ENCODE results near the gene BDKRB1.

Gene BDKRB1

GRCh38 chr14:96249029-96249428, 7.0 kb upstream of the BDKRB1 start:
- Histone ChIP-seq H3K4me1 (ENCODE audit: control insufficient read depth in 1 of 2, insufficient read depth in 2 of 2, low read length in 2 of 2) (peaks cover 0 to 4% of the 10 kb centered on the region in 2 donors), H3K27ac (ENCODE audit: low read length) (no peak overlapping the region), H3K27me3 (ENCODE audit: low read depth, low read length) (no peaks in the 10 kb centered on the region), H3K36me3 (ENCODE audit: control insufficient read depth in 1 of 2, insufficient read depth in 2 of 2, low read length in 2 of 2) (no peaks in the 10 kb centered on the region), H3K4me3 (ENCODE audit: low read depth in 1 of 2, low read length in 2 of 2) (no peak overlapping the region), H3K9me3 (ENCODE audit: control insufficient read depth in 1 of 2, low read length in 2 of 2) (no peaks in the 10 kb centered on the region)

GRCh38 chr14:96250485-96250884, 5.5 kb upstream of the BDKRB1 start:
- no peak overlapping the region for H3K27ac ChIP-seq (ENCODE audit: low read length)
- H3K4me1 ChIP-seq (ENCODE audit: control insufficient read depth in 1 of 2, insufficient read depth in 2 of 2, low read length in 2 of 2) = peaks cover 0 to 4% of the 10 kb centered on the region in 2 donors
- H3K9me3 ChIP-seq (ENCODE audit: control insufficient read depth in 1 of 2, low read length in 2 of 2) = no peaks in the 10 kb centered on the region
- no peak overlapping the region for H3K4me3 ChIP-seq (ENCODE audit: low read depth in 1 of 2, low read length in 2 of 2)
- H3K27me3 ChIP-seq (ENCODE audit: low read depth, low read length) = no peaks in the 10 kb centered on the region
- no peaks in the 10 kb centered on the region for H3K36me3 ChIP-seq (ENCODE audit: control insufficient read depth in 1 of 2, insufficient read depth in 2 of 2, low read length in 2 of 2)

- Histone ChIP-seq H3K9me3 (ENCODE audit: control insufficient read depth in 1 of 2, low read length in 2 of 2) (no peaks in the 10 kb centered on the region), H3K4me1 (ENCODE audit: control insufficient read depth in 1 of 2, insufficient read depth in 2 of 2, low read length in 2 of 2) (peaks cover 0 to 4% of the 10 kb centered on the region in 2 donors), H3K4me3 (ENCODE audit: low read depth in 1 of 2, low read length in 2 of 2) (no peak overlapping the region), H3K27me3 (ENCODE audit: low read depth, low read length) (no peaks in the 10 kb centered on the region), H3K36me3 (ENCODE audit: control insufficient read depth in 1 of 2, insufficient read depth in 2 of 2, low read length in 2 of 2) (no peaks in the 10 kb centered on the region), H3K27ac (ENCODE audit: low read length) (no peak overlapping the region)
Observed at GRCh38 chr14:96251656-96252155, 4.3 kb upstream of the BDKRB1 start.

- H3K4me3 ChIP-seq (ENCODE audit: low read depth in 1 of 2, low read length in 2 of 2) = no peak overlapping the region
- H3K4me1 ChIP-seq (ENCODE audit: control insufficient read depth in 1 of 2, insufficient read depth in 2 of 2, low read length in 2 of 2) = peaks cover 0 to 4% of the 10 kb centered on the region in 2 donors
- no peaks in the 10 kb centered on the region for H3K27me3 ChIP-seq (ENCODE audit: low read depth, low read length)
- no peaks in the 10 kb centered on the region for H3K9me3 ChIP-seq (ENCODE audit: control insufficient read depth in 1 of 2, low read length in 2 of 2)
- H3K36me3 ChIP-seq (ENCODE audit: control insufficient read depth in 1 of 2, insufficient read depth in 2 of 2, low read length in 2 of 2) = no peaks in the 10 kb centered on the region
- peak overlapping the region; percentile 69 for H3K27ac ChIP-seq (ENCODE audit: low read length)
Observed at GRCh38 chr14:96252323-96252998, 3.5 kb upstream of the BDKRB1 start.

GRCh38 chr14:96252999-96253539, 2.9 kb upstream of the BDKRB1 start:
- Histone ChIP-seq H3K36me3 (ENCODE audit: control insufficient read depth in 1 of 2, insufficient read depth in 2 of 2, low read length in 2 of 2) (no peaks in the 10 kb centered on the region), H3K27me3 (ENCODE audit: low read depth, low read length) (no peaks in the 10 kb centered on the region), H3K9me3 (ENCODE audit: control insufficient read depth in 1 of 2, low read length in 2 of 2) (no peaks in the 10 kb centered on the region), H3K4me1 (ENCODE audit: control insufficient read depth in 1 of 2, insufficient read depth in 2 of 2, low read length in 2 of 2) (peaks cover 0 to 4% of the 10 kb centered on the region in 2 donors), H3K4me3 (ENCODE audit: low read depth in 1 of 2, low read length in 2 of 2) (no peak overlapping the region), H3K27ac (ENCODE audit: low read length) (peak overlapping the region; percentile 69)

GRCh38 chr14:96254687-96255086, 1.3 kb upstream of the BDKRB1 start:
- H3K27me3 ChIP-seq (ENCODE audit: low read depth, low read length) = no peaks in the 10 kb centered on the region
- H3K4me3 ChIP-seq (ENCODE audit: low read depth in 1 of 2, low read length in 2 of 2) = peak overlapping the region in 1 of 2 donors; percentile 20
- H3K4me1 ChIP-seq (ENCODE audit: control insufficient read depth in 1 of 2, insufficient read depth in 2 of 2, low read length in 2 of 2) = peaks cover 0 to 4% of the 10 kb centered on the region in 2 donors
- H3K27ac ChIP-seq (ENCODE audit: low read length) = peak overlapping the region; percentile 52
- H3K36me3 ChIP-seq (ENCODE audit: control insufficient read depth in 1 of 2, insufficient read depth in 2 of 2, low read length in 2 of 2) = no peaks in the 10 kb centered on the region
- peaks cover 0 to 3% of the 10 kb centered on the region in 2 donors for H3K9me3 ChIP-seq (ENCODE audit: control insufficient read depth in 1 of 2, low read length in 2 of 2)

GRCh38 chr14:96256407-96256806, 397 bp downstream of the BDKRB1 start:
- Histone ChIP-seq H3K4me1 (ENCODE audit: control insufficient read depth in 1 of 2, insufficient read depth in 2 of 2, low read length in 2 of 2) (peaks cover 0 to 5% of the 10 kb centered on the region in 2 donors), H3K27me3 (ENCODE audit: low read depth, low read length) (no peaks in the 10 kb centered on the region), H3K27ac (ENCODE audit: low read length) (peak overlapping the region; percentile 76), H3K9me3 (ENCODE audit: control insufficient read depth in 1 of 2, low read length in 2 of 2) (peaks cover 0 to 5% of the 10 kb centered on the region in 2 donors), H3K4me3 (ENCODE audit: low read depth in 1 of 2, low read length in 2 of 2) (peak overlapping the region in 1 of 2 donors; percentile 31), H3K36me3 (ENCODE audit: control insufficient read depth in 1 of 2, insufficient read depth in 2 of 2, low read length in 2 of 2) (no peaks in the 10 kb centered on the region)

GRCh38 chr14:96257056-96257455, 1.0 kb downstream of the BDKRB1 start:
- H3K4me1 ChIP-seq (ENCODE audit: control insufficient read depth in 1 of 2, insufficient read depth in 2 of 2, low read length in 2 of 2) = peaks cover 4 to 10% of the 10 kb centered on the region in 2 donors
- peaks cover 0 to 5% of the 10 kb centered on the region in 2 donors for H3K9me3 ChIP-seq (ENCODE audit: control insufficient read depth in 1 of 2, low read length in 2 of 2)
- peak overlapping the region; percentile 76 for H3K27ac ChIP-seq (ENCODE audit: low read length)

GRCh38 chr14:96257900-96258299, 1.9 kb downstream of the BDKRB1 start:
- no peaks in the 10 kb centered on the region for H3K36me3 ChIP-seq (ENCODE audit: control insufficient read depth in 1 of 2, insufficient read depth in 2 of 2, low read length in 2 of 2)
- peaks cover 0 to 5% of the 10 kb centered on the region in 2 donors for H3K9me3 ChIP-seq (ENCODE audit: control insufficient read depth in 1 of 2, low read length in 2 of 2)
- H3K27me3 ChIP-seq (ENCODE audit: low read depth, low read length) = no peaks in the 10 kb centered on the region
- peaks cover 7 to 10% of the 10 kb centered on the region in 2 donors for H3K4me1 ChIP-seq (ENCODE audit: control insufficient read depth in 1 of 2, insufficient read depth in 2 of 2, low read length in 2 of 2)
- H3K4me3 ChIP-seq (ENCODE audit: low read depth in 1 of 2, low read length in 2 of 2) = no peak overlapping the region
- H3K27ac ChIP-seq (ENCODE audit: low read length) = no peak overlapping the region

More at GRCh38 chr14:96257056-96257455, 1.0 kb downstream of the BDKRB1 start:
- Histone ChIP-seq H3K4me3 (ENCODE audit: low read depth in 1 of 2, low read length in 2 of 2) (peak overlapping the region in 1 of 2 donors; percentile 31), H3K27me3 (ENCODE audit: low read depth, low read length) (no peaks in the 10 kb centered on the region), H3K36me3 (ENCODE audit: control insufficient read depth in 1 of 2, insufficient read depth in 2 of 2, low read length in 2 of 2) (no peaks in the 10 kb centered on the region)

- Histone ChIP-seq H3K9me3 (ENCODE audit: control insufficient read depth in 1 of 2, low read length in 2 of 2) (peaks cover 0 to 5% of the 10 kb centered on the region in 2 donors), H3K36me3 (ENCODE audit: control insufficient read depth in 1 of 2, insufficient read depth in 2 of 2, low read length in 2 of 2) (no peaks in the 10 kb centered on the region), H3K4me3 (ENCODE audit: low read depth in 1 of 2, low read length in 2 of 2) (no peak overlapping the region), H3K27ac (ENCODE audit: low read length) (no peak overlapping the region), H3K4me1 (ENCODE audit: control insufficient read depth in 1 of 2, insufficient read depth in 2 of 2, low read length in 2 of 2) (peaks cover 6 to 14% of the 10 kb centered on the region in 2 donors), H3K27me3 (ENCODE audit: low read depth, low read length) (no peaks in the 10 kb centered on the region)
Observed at GRCh38 chr14:96260341-96260821, 4.4 kb downstream of the BDKRB1 start.

GRCh38 chr14:96261053-96261452, 5.0 kb downstream of the BDKRB1 start:
- Histone ChIP-seq H3K9me3 (ENCODE audit: control insufficient read depth in 1 of 2, low read length in 2 of 2) (peaks cover 0 to 5% of the 10 kb centered on the region in 2 donors), H3K36me3 (ENCODE audit: control insufficient read depth in 1 of 2, insufficient read depth in 2 of 2, low read length in 2 of 2) (no peaks in the 10 kb centered on the region), H3K4me3 (ENCODE audit: low read depth in 1 of 2, low read length in 2 of 2) (no peak overlapping the region), H3K4me1 (ENCODE audit: control insufficient read depth in 1 of 2, insufficient read depth in 2 of 2, low read length in 2 of 2) (peaks cover 6 to 14% of the 10 kb centered on the region in 2 donors), H3K27me3 (ENCODE audit: low read depth, low read length) (no peaks in the 10 kb centered on the region), H3K27ac (ENCODE audit: low read length) (peak overlapping the region; percentile 40)
